ENCODE results near the gene ENHO. TPM values are rescaled to one million over a fixed set of nuclear protein-coding genes. Genes with fewer than 3 reads are reported as not detected.
"Not testable (repeated sequence)": the region's sequence is repeated elsewhere in the genome, so short reads cannot be mapped to it uniquely, and the experiment has no call there.

ENHO gene
- total RNA-seq, 1 donor from 2014 or later, result 0.40 TPM

DNA sequence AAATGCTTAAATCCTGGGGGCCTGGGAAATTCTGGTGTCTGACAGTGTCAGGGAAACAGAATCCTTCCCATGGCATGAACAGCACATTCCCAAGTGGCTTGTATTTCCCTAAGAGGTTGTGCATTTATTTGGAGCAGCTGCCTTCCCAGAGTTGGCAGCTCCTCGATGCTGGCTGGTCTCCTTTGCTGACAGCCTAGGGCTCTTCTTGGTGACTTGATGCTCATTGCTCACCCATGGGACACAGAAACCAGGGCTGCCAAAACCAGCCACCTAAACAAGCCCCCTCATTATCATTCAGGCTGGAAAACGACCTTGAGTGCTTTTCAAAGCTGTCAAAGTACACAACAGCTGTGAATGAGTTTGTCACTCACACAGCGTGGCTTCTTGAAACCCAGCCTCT lies 24.2 kb downstream of the ENHO start:
- no peak for DNase-seq
- no peak for ATAC-seq
- intact Hi-C loops (cut with micrococcal nuclease), result loop anchor here (10.0 kb wide), 1 partner anchor 94 kb away; no protein-coding TSS in a partner anchor

GRCh38 chr9:34496149-34496712 lies 26.6 kb downstream of the ENHO start:
- intact Hi-C loops (cut with micrococcal nuclease), result loop anchor here (10.0 kb wide), 1 partner anchor 91 kb away; no protein-coding TSS in a partner anchor
- ATAC-seq, result no peak

GRCh38 chr9:34493972-34494535 lies 28.7 kb downstream of the ENHO start:
- peak; percentile 59 for DNase-seq
- peak; percentile 68 for ATAC-seq
- intact Hi-C loops (cut with micrococcal nuclease), result loop anchor here (10.0 kb wide), 1 partner anchor 89 kb away; no protein-coding TSS in a partner anchor

More at GRCh38 chr9:34496149-34496712, 26.6 kb downstream of the ENHO start:
- DNase-seq, result no peak

DNA sequence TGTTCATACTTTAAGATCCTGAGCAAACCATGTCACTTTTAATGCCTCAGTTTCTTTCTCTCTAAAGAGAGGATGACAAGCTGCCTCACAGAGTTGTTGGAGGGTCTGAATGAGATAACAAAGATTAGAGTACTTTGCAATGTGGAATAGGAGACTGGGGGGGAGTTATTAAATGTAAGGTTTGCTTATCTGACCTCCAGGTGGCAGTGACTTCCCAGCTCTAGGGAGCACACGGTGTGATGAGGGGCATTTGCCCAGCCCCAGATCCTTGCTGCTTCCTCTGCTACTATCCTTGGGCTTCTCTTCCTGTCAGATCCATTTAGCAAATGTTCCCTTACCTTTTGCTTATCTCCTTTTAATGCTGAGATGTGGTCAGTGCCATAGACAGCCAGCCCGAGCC lies 30.7 kb downstream of the ENHO start:
- intact Hi-C loops (cut with micrococcal nuclease), result loop anchor here (10.0 kb wide), 1 partner anchor 87 kb away; no protein-coding TSS in a partner anchor
- ATAC-seq (no peak), DNase-seq (no peak)

- intact Hi-C loops (cut with micrococcal nuclease), result loop anchor here (10.0 kb wide), 1 partner anchor 87 kb away; no protein-coding TSS in a partner anchor
- DNase-seq (no peak), ATAC-seq (no peak)
Observed at GRCh38 chr9:34491596-34491995, 31.2 kb downstream of the ENHO start.

DNA sequence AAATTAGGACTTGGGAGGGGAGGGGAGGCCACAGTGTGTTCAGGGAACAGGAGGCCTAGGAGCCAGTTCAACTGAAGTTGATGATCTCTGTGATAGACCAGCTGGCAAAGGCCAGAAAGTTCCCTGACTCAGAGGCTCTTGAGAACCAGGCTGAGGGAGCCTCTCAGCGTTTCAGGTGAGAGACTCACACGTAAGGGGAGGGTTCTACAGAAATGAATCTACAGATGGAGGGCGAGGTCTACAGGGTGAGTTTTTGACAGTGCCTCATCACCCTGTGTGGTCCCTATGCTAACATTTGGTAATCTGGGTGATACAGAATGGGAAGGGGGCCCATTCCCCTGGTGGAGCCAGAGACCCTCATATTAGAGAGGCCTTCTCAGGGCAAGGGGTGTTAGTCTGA lies 32.0 kb downstream of the ENHO start:
- ATAC-seq (no peak), DNase-seq (no peak)
- intact Hi-C loops (cut with micrococcal nuclease), result loop anchor here (10.0 kb wide), 1 partner anchor 86 kb away; no protein-coding TSS in a partner anchor

GRCh38 chr9:34490360-34490759 lies 32.4 kb downstream of the ENHO start:
- DNase-seq, result no peak
- ATAC-seq, result no peak
- intact Hi-C loops (cut with micrococcal nuclease), result loop anchor here (10.0 kb wide), 1 partner anchor 86 kb away; no protein-coding TSS in a partner anchor

GRCh38 chr9:34486572-34486971 lies 36.2 kb downstream of the ENHO start:
- intact Hi-C loops (cut with micrococcal nuclease), result no loop called here
- ATAC-seq, result no peak
- DNase-seq, result no peak

- no peak for DNase-seq
- intact Hi-C loops (cut with micrococcal nuclease), result no loop called here
- no peak for ATAC-seq
Observed at GRCh38 chr9:34485822-34486221, 37.0 kb downstream of the ENHO start.

GRCh38 chr9:34484678-34485077 lies 38.1 kb downstream of the ENHO start:
- no peak for ATAC-seq
- intact Hi-C loops (cut with micrococcal nuclease), result no loop called here
- no peak for DNase-seq

DNA sequence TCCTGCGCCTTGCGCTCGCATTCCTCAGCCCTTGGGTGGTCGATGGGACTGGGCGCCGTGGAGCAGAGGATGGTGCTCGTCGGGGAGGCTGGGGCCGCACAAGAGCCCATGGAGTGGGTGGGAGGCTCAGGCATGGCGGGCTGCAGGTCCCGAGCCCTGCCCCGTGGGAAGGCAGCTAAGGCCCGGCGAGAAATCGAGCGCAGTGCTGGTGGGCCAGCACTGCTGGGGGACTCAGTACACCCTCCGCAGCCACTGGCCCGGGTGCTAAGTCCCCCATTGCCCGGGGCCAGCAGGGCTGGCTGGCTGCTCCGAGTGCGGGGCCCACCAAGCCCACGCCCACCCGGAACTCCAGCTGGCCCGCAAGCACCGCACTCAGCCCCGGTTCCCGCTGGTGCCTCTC lies 40.0 kb downstream of the ENHO start:
- DNase-seq; ATAC-seq; intact Hi-C loops (cut with micrococcal nuclease): not testable (repeated sequence)

DNA sequence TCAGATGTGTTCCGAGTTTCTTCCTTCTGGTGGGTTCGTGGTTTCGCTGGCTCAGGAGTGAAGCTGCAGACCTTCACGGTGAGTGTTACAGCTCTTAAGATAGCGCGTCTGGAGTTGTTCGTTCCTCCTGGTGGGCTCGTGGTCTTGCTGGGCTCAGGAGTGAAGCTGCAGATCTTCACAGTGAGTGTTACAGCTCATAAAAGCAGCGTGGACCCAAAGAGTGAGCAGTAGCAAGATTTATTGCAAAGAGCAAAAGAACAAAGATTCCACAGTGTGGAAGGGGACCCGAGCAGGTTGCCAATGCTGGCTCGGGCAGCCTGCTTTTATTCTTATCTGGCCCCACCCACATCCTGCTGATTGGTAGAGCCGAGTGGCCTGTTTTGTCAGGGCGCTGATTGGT lies 41.2 kb downstream of the ENHO start:
- ATAC-seq; DNase-seq; intact Hi-C loops (cut with micrococcal nuclease): not testable (repeated sequence)

GRCh38 chr9:34479431-34479866 lies 43.3 kb downstream of the ENHO start:
- DNase-seq (no peak), ATAC-seq (no peak)
- intact Hi-C loops (cut with micrococcal nuclease), result no loop called here

DNA sequence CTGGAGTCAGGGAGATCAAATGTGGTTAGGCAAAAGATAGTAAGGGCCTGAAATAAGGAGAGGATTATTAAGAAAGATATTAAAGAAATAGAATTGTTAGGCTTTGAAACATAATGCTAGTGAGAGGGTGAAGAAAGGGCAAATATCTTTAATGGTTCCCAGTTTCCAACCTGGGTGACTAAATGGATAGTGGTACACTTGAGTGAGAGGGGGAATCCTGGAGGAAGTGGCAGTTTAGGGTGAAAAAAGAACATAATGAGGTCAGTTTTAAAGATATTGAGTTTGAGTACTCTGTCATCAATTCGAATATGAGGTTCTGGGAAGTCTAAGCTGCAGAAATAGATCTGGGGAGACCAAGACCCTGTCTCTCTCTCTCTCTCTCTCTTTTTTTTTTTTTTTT lies 45.2 kb downstream of the ENHO start:
- ATAC-seq (no peak), DNase-seq (no peak)
- intact Hi-C loops (cut with micrococcal nuclease), result no loop called here

GRCh38 chr9:34475097-34475496 lies 47.7 kb downstream of the ENHO start:
- DNase-seq, result no peak
- no peak for ATAC-seq
- intact Hi-C loops (cut with micrococcal nuclease), result no loop called here

Other genes with a start within 250 kb of the ENHO start
- 0.45 TPM for gene KIF24, start 193.7 kb downstream of the ENHO start, total RNA-seq
- gene NUDT2, start 193.4 kb downstream of the ENHO start, total RNA-seq, result 19.6 TPM
- gene MYORG, start 146.1 kb downstream of the ENHO start, total RNA-seq, result 5.3 TPM
- gene FAM219A, start 64.4 kb downstream of the ENHO start, total RNA-seq, result 19.7 TPM
- gene DNAI1, start 64.2 kb downstream of the ENHO start, total RNA-seq, result not detected
- gene CNTFR, start 66.7 kb upstream of the ENHO start, total RNA-seq, result 3.3 TPM
- 40.8 TPM for gene RPP25L, start 89.1 kb upstream of the ENHO start, total RNA-seq
- gene DCTN3, start 97.5 kb upstream of the ENHO start, total RNA-seq, result 139 TPM
- gene ARID3C, start 106.1 kb upstream of the ENHO start, total RNA-seq, result not detected
- gene SIGMAR1, start 114.8 kb upstream of the ENHO start, total RNA-seq, result 23.1 TPM
- 61.2 TPM for gene GALT, start 123.7 kb upstream of the ENHO start, total RNA-seq
- gene IL11RA, start 129.2 kb upstream of the ENHO start, total RNA-seq, result 51.7 TPM
- gene CCL27, start 139.7 kb upstream of the ENHO start, total RNA-seq, result not detected
- 2.1 TPM for gene CCL19, start 168.3 kb upstream of the ENHO start, total RNA-seq
- 32.5 TPM for gene CCL21, start 187.1 kb upstream of the ENHO start, total RNA-seq